ENCODE measurements around the gene NUF2.

The NUF2 gene

GRCh38 chr1:163361123-163361934, 39.6 kb downstream of the NUF2 start:
- Mint-ChIP-seq H3K4me3 (no peak overlapping the region), H3K36me3 (peaks cover 4% of the 10 kb centered on the region), H3K4me1 (peaks cover 6% of the 10 kb centered on the region), H3K9me3 (no peaks in the 10 kb centered on the region), H3K27me3 (no peaks in the 10 kb centered on the region), H3K27ac (no peak overlapping the region)
- DNase-seq: peak; percentile 20
- CTCF ChIA-PET: interaction anchor here (1.0 to 1.2 kb wide), 2 partner anchors 10 to 52 kb away, joined by 3 read pairs; no protein-coding TSS in a partner anchor

GRCh38 chr1:163365186-163365585, 43.4 kb downstream of the NUF2 start:
- Mint-ChIP-seq H3K9me3 (no peaks in the 10 kb centered on the region), H3K27ac (no peak overlapping the region), H3K27me3 (no peaks in the 10 kb centered on the region), H3K4me1 (peaks cover 6% of the 10 kb centered on the region), H3K36me3 (no peaks in the 10 kb centered on the region), H3K4me3 (no peak overlapping the region)
- CTCF ChIA-PET: no interaction called here
- DNase-seq: no peak

- Mint-ChIP-seq H3K36me3 (no peaks in the 10 kb centered on the region), H3K9me3 (no peaks in the 10 kb centered on the region), H3K4me1 (peaks cover 2% of the 10 kb centered on the region), H3K27ac (no peak overlapping the region), H3K27me3 (no peaks in the 10 kb centered on the region), H3K4me3 (no peak overlapping the region)
- CTCF ChIA-PET: no interaction called here
- DNase-seq: no peak
Observed at GRCh38 chr1:163366555-163366954, 44.8 kb downstream of the NUF2 start.

GRCh38 chr1:163367721-163368120, 46.0 kb downstream of the NUF2 start:
- no peaks in the 10 kb centered on the region for H3K27me3 Mint-ChIP-seq
- H3K36me3 Mint-ChIP-seq: no peaks in the 10 kb centered on the region
- no peaks in the 10 kb centered on the region for H3K4me1 Mint-ChIP-seq
- no peak overlapping the region for H3K4me3 Mint-ChIP-seq
- CTCF ChIA-PET: no interaction called here
- H3K27ac Mint-ChIP-seq: no peak overlapping the region
- H3K9me3 Mint-ChIP-seq: no peaks in the 10 kb centered on the region
- no peak for DNase-seq

GRCh38 chr1:163372576-163372975, 50.8 kb downstream of the NUF2 start:
- Mint-ChIP-seq H3K27me3 (peaks cover 6% of the 10 kb centered on the region), H3K4me3 (no peak overlapping the region), H3K27ac (no peak overlapping the region), H3K9me3 (no peaks in the 10 kb centered on the region), H3K36me3 (no peaks in the 10 kb centered on the region), H3K4me1 (no peaks in the 10 kb centered on the region)
- CTCF ChIA-PET: no interaction called here
- DNase-seq: no peak

- Mint-ChIP-seq H3K9me3 (no peaks in the 10 kb centered on the region), H3K27ac (no peak overlapping the region), H3K27me3 (peaks cover 10% of the 10 kb centered on the region), H3K4me3 (no peak overlapping the region), H3K4me1 (no peaks in the 10 kb centered on the region), H3K36me3 (no peaks in the 10 kb centered on the region)
- CTCF ChIA-PET: interaction anchor here (0.7 kb wide), 1 partner anchor 344 kb away, joined by 4 read pairs; no protein-coding TSS in a partner anchor
- no peak for DNase-seq
Observed at GRCh38 chr1:163378554-163378953, 56.8 kb downstream of the NUF2 start.

GRCh38 chr1:163379801-163380200, 58.0 kb downstream of the NUF2 start:
- no peaks in the 10 kb centered on the region for H3K4me1 Mint-ChIP-seq
- H3K9me3 Mint-ChIP-seq: no peaks in the 10 kb centered on the region
- DNase-seq: no peak
- peaks cover 4% of the 10 kb centered on the region for H3K27me3 Mint-ChIP-seq
- H3K36me3 Mint-ChIP-seq: no peaks in the 10 kb centered on the region
- no peak overlapping the region for H3K27ac Mint-ChIP-seq
- no peak overlapping the region for H3K4me3 Mint-ChIP-seq
- CTCF ChIA-PET: no interaction called here

GRCh38 chr1:163381487-163382184, 59.9 kb downstream of the NUF2 start:
- Mint-ChIP-seq H3K9me3 (no peaks in the 10 kb centered on the region), H3K36me3 (no peaks in the 10 kb centered on the region), H3K27me3 (peaks cover 4% of the 10 kb centered on the region), H3K4me1 (no peaks in the 10 kb centered on the region), H3K27ac (no peak overlapping the region), H3K4me3 (no peak overlapping the region)
- CTCF ChIA-PET: no interaction called here
- no peak for DNase-seq

GRCh38 chr1:163382395-163382794, 60.6 kb downstream of the NUF2 start:
- Mint-ChIP-seq H3K4me1 (no peaks in the 10 kb centered on the region), H3K9me3 (no peaks in the 10 kb centered on the region), H3K27ac (no peak overlapping the region), H3K36me3 (no peaks in the 10 kb centered on the region), H3K4me3 (no peak overlapping the region), H3K27me3 (peaks cover 4% of the 10 kb centered on the region)
- CTCF ChIA-PET: no interaction called here
- DNase-seq: no peak

- H3K27me3 Mint-ChIP-seq: no peaks in the 10 kb centered on the region
- no peak overlapping the region for H3K27ac Mint-ChIP-seq
- DNase-seq: no peak
- H3K4me1 Mint-ChIP-seq: no peaks in the 10 kb centered on the region
- CTCF ChIA-PET: no interaction called here
- no peaks in the 10 kb centered on the region for H3K36me3 Mint-ChIP-seq
- H3K9me3 Mint-ChIP-seq: no peaks in the 10 kb centered on the region
- no peak overlapping the region for H3K4me3 Mint-ChIP-seq
Observed at GRCh38 chr1:163387146-163387545, 65.4 kb downstream of the NUF2 start.

- no peaks in the 10 kb centered on the region for H3K27me3 Mint-ChIP-seq
- no peak overlapping the region for H3K27ac Mint-ChIP-seq
- no peaks in the 10 kb centered on the region for H3K4me1 Mint-ChIP-seq
- no peak for DNase-seq
- H3K36me3 Mint-ChIP-seq: no peaks in the 10 kb centered on the region
- no peaks in the 10 kb centered on the region for H3K9me3 Mint-ChIP-seq
- no peak overlapping the region for H3K4me3 Mint-ChIP-seq
- CTCF ChIA-PET: no interaction called here
Observed at GRCh38 chr1:163388970-163389369, 67.2 kb downstream of the NUF2 start.

- DNase-seq: no peak
- Mint-ChIP-seq H3K36me3 (no peaks in the 10 kb centered on the region), H3K4me1 (no peaks in the 10 kb centered on the region), H3K27me3 (peaks cover 4% of the 10 kb centered on the region), H3K9me3 (no peaks in the 10 kb centered on the region), H3K27ac (no peak overlapping the region), H3K4me3 (no peak overlapping the region)
- CTCF ChIA-PET: no interaction called here
Observed at GRCh38 chr1:163395790-163396189, 74.0 kb downstream of the NUF2 start.

GRCh38 chr1:163397451-163398200, 75.9 kb downstream of the NUF2 start:
- no peak overlapping the region for H3K27ac Mint-ChIP-seq
- H3K9me3 Mint-ChIP-seq: no peaks in the 10 kb centered on the region
- peaks cover 4% of the 10 kb centered on the region for H3K27me3 Mint-ChIP-seq
- no peak for DNase-seq
- no peaks in the 10 kb centered on the region for H3K36me3 Mint-ChIP-seq
- H3K4me1 Mint-ChIP-seq: no peaks in the 10 kb centered on the region
- CTCF ChIA-PET: no interaction called here
- H3K4me3 Mint-ChIP-seq: no peak overlapping the region

GRCh38 chr1:163399001-163399400, 77.2 kb downstream of the NUF2 start:
- Mint-ChIP-seq H3K27ac (no peak overlapping the region), H3K4me1 (no peaks in the 10 kb centered on the region), H3K27me3 (peaks cover 4% of the 10 kb centered on the region), H3K9me3 (no peaks in the 10 kb centered on the region), H3K4me3 (no peak overlapping the region), H3K36me3 (no peaks in the 10 kb centered on the region)
- CTCF ChIA-PET: no interaction called here
- no peak for DNase-seq

All from activated naive CD4-positive, alpha-beta T cell treated with anti-CD3 and anti-CD28 coated beads, Interleukin-2, amount 10 ng/mL, durations not matched to agents 7 days and 5 days (primary cell).